Trophoblast cell (in vitro differentiated cells and primary cell): ENCODE data around the gene CHN2.

ENCODE experiments used
- DNase-seq, 2 donors: peaks; one replicate each; pipeline ENCODE4 v3.0.0-alpha.2; 2016
- H2AFZ ChIP-seq: 2 replicates; pipeline ENCODE4 v1.6.1; 2013; ENCODE audit warnings: low read length, moderate library complexity, mild to moderate bottlenecking; ENCODE audit not compliant: insufficient read depth, poor library complexity
- H2AK5ac ChIP-seq: 2 replicates; pipeline ENCODE4 v1.6.1; 2013; ENCODE audit warnings: mild to moderate bottlenecking, low read length
- H2BK120ac ChIP-seq: 2 replicates; pipeline ENCODE4 v1.6.1; 2013; ENCODE audit warnings: low read length, mild to moderate bottlenecking, moderate library complexity; ENCODE audit not compliant: insufficient read depth, poor library complexity
- H2BK12ac ChIP-seq: 2 replicates; pipeline ENCODE4 v1.6.1; 2013; ENCODE audit warnings: mild to moderate bottlenecking, low read length, moderate library complexity
- H2BK5ac ChIP-seq: 2 replicates; pipeline ENCODE4 v1.6.1; 2013; ENCODE audit warnings: low read length, low read depth, moderate library complexity, mild to moderate bottlenecking; ENCODE audit not compliant: poor library complexity
- H3K14ac ChIP-seq: 2 replicates; pipeline ENCODE4 v1.6.1; 2013; ENCODE audit warnings: mild to moderate bottlenecking, low read length
- H3K18ac ChIP-seq: 2 replicates; pipeline ENCODE4 v1.6.1; 2013; ENCODE audit warnings: mild to moderate bottlenecking, low read length
- H3K23ac ChIP-seq: 2 replicates; pipeline ENCODE4 v1.6.1; 2013; ENCODE audit warnings: low read length
- H3K27ac ChIP-seq: 2 replicates; pipeline ENCODE4 v1.5.1; 2013; ENCODE audit warnings: low read depth, mild to moderate bottlenecking, inconsistent platforms, low read length, moderate library complexity
- H3K27me3 ChIP-seq: 2 replicates; pipeline ENCODE4 v1.6.1; 2013; ENCODE audit warnings: inconsistent platforms, mild to moderate bottlenecking, low read length, moderate library complexity; ENCODE audit not compliant: insufficient read depth
- H3K36me3 ChIP-seq, 2 experiments: 1 replicate in 1 of 2; 2 replicates in 1 of 2; pipeline ENCODE4 v1.6.1; 2013; ENCODE audit warnings: low read length in 2 of 2, mild to moderate bottlenecking in 2 of 2, moderate library complexity in 1 of 2; ENCODE audit not compliant: insufficient read depth in 2 of 2, control insufficient read depth in 1 of 2
- H3K4ac ChIP-seq: 2 replicates; pipeline ENCODE4 v1.6.1; 2013; ENCODE audit warnings: low read depth, mild to moderate bottlenecking, low read length, moderate library complexity
- H3K4me1 ChIP-seq, 2 experiments: 1 replicate in 1 of 2; 2 replicates in 1 of 2; pipeline ENCODE4 v1.6.1; 2013; ENCODE audit warnings: low read length in 2 of 2, mild to moderate bottlenecking in 2 of 2, moderate library complexity in 1 of 2; ENCODE audit not compliant: insufficient read depth in 2 of 2, control insufficient read depth in 1 of 2
- H3K4me2 ChIP-seq: 2 replicates; pipeline ENCODE4 v1.6.1; 2013; ENCODE audit warnings: inconsistent platforms, mild to moderate bottlenecking, low read length, moderate library complexity
- H3K4me3 ChIP-seq: 2 replicates; pipeline ENCODE4 v1.5.1; 2013; ENCODE audit warnings: mild to moderate bottlenecking, low read depth, low read length, inconsistent platforms
- H3K79me1 ChIP-seq: one replicate; pipeline ENCODE4 v1.6.1; 2013; ENCODE audit warnings: low read length
- H3K79me2 ChIP-seq: 2 replicates; pipeline ENCODE4 v1.6.1; 2013; ENCODE audit warnings: low read length, mild to moderate bottlenecking; ENCODE audit not compliant: control insufficient read depth, insufficient read depth, poor library complexity
- H3K9ac ChIP-seq: 2 replicates; pipeline ENCODE4 v1.6.1; 2013; ENCODE audit warnings: mild to moderate bottlenecking, low read length
- H3K9me3 ChIP-seq: 2 replicates; pipeline ENCODE4 v1.6.1; 2013; ENCODE audit warnings: low read depth, mild to moderate bottlenecking, control low read depth, inconsistent platforms, low read length; ENCODE audit not compliant: insufficient read depth
- H4K12ac ChIP-seq: 2 replicates; pipeline ENCODE4 v1.6.1; 2013; ENCODE audit warnings: low read depth, mild to moderate bottlenecking, low read length, moderate library complexity
- H4K8ac ChIP-seq: 2 replicates; pipeline ENCODE4 v1.6.1; 2013; ENCODE audit warnings: low read depth, mild to moderate bottlenecking, low read length, moderate library complexity
- H4K91ac ChIP-seq: one replicate; pipeline ENCODE4 v1.6.1; 2013; ENCODE audit warnings: low read depth, mild to moderate bottlenecking, low read length, moderate library complexity
- WGBS: extraction: QIAGEN DNeasy Blood & Tissue Kit; methylation state at CpG from one replicate; pipeline ENCODE4 v1.1.7; 2013; ENCODE audit warnings: missing lambda C conversion rate; ENCODE audit not compliant: insufficient read length, insufficient coverage; ENCODE audit errors: extremely low coverage; 5-methylcytosine and 5-hydroxymethylcytosine counted together

The CHN2 gene

GRCh38 chr7:29485339-29486190 is 291.0 kb downstream of the CHN2 start:
- no CpG with 5 or more reads among the region's 11 CpGs for WGBS
- no peaks in the 10 kb centered on the region for H3K9me3 ChIP-seq

GRCh38 chr7:29486191-29486700 is 291.7 kb downstream of the CHN2 start:
- H2BK120ac ChIP-seq = no peak overlapping the region
- peaks cover 21 to 35% of the 10 kb centered on the region in 2 experiments for H3K4me1 ChIP-seq

More at GRCh38 chr7:29485339-29486190, 291.0 kb downstream of the CHN2 start:
- Histone ChIP-seq H3K14ac (no peak overlapping the region), H3K23ac (no peak overlapping the region), H3K9ac (no peak overlapping the region), H2AK5ac (no peak overlapping the region), H2BK120ac (no peak overlapping the region), H2AFZ (no peak overlapping the region), H2BK5ac (no peak overlapping the region), H4K91ac (peak overlapping the region; percentile 40), H3K36me3 (peaks cover 0 to 2% of the 10 kb centered on the region in 2 experiments), H3K4ac (no peak overlapping the region), H3K79me2 (no peaks in the 10 kb centered on the region), H3K27ac (no peak overlapping the region), H3K79me1 (peaks cover 16% of the 10 kb centered on the region), H3K4me3 (no peak overlapping the region), H4K8ac (no peak overlapping the region), H4K12ac (no peak overlapping the region), H3K4me1 (peaks cover 25 to 35% of the 10 kb centered on the region in 2 experiments), H3K18ac (no peak overlapping the region), H3K4me2 (no peak overlapping the region), H3K27me3 (no peaks in the 10 kb centered on the region), H2BK12ac (peak overlapping the region; percentile 8)
- no peak for DNase-seq

GRCh38 chr7:29487424-29487823 is 292.8 kb downstream of the CHN2 start:
- H2BK120ac ChIP-seq = peak overlapping the region; percentile 88
- no peak overlapping the region for H3K23ac ChIP-seq
- H2BK5ac ChIP-seq = peak overlapping the region; percentile 61
- peaks cover 16% of the 10 kb centered on the region for H3K79me1 ChIP-seq
- peak overlapping the region; percentile 95 for H4K91ac ChIP-seq
- H3K4me1 ChIP-seq = peaks cover 21 to 34% of the 10 kb centered on the region in 2 experiments
- H2BK12ac ChIP-seq = peak overlapping the region; percentile 67
- H4K8ac ChIP-seq = peak overlapping the region; percentile 50
- WGBS = no CpG with 5 or more reads among the region's 2 CpGs
- H3K4me2 ChIP-seq = no peak overlapping the region
- H2AK5ac ChIP-seq = peak overlapping the region; percentile 76
- H3K4ac ChIP-seq = peak overlapping the region; percentile 64
- H4K12ac ChIP-seq = no peak overlapping the region
- peaks cover 0 to 2% of the 10 kb centered on the region in 2 experiments for H3K36me3 ChIP-seq
- peak overlapping the region; percentile 82 for H3K18ac ChIP-seq
- DNase-seq = no peak
- H3K9ac ChIP-seq = no peak overlapping the region
- H3K27ac ChIP-seq = peak overlapping the region; percentile 6
- peak overlapping the region; percentile 80 for H3K14ac ChIP-seq
- no peak overlapping the region for H3K4me3 ChIP-seq
- H3K27me3 ChIP-seq = no peaks in the 10 kb centered on the region
- no peaks in the 10 kb centered on the region for H3K79me2 ChIP-seq
- no peak overlapping the region for H2AFZ ChIP-seq
- H3K9me3 ChIP-seq = no peaks in the 10 kb centered on the region

More at GRCh38 chr7:29486191-29486700, 291.7 kb downstream of the CHN2 start:
- Histone ChIP-seq H3K79me2 (no peaks in the 10 kb centered on the region), H3K4me3 (no peak overlapping the region), H3K36me3 (peaks cover 0 to 2% of the 10 kb centered on the region in 2 experiments), H4K8ac (no peak overlapping the region), H3K27me3 (no peaks in the 10 kb centered on the region), H3K14ac (no peak overlapping the region), H3K9me3 (no peaks in the 10 kb centered on the region), H3K4ac (no peak overlapping the region), H3K23ac (no peak overlapping the region), H2BK5ac (no peak overlapping the region), H2BK12ac (peak overlapping the region; percentile 6), H2AFZ (no peak overlapping the region), H4K91ac (peak overlapping the region; percentile 40), H3K4me2 (no peak overlapping the region), H3K9ac (no peak overlapping the region), H3K79me1 (peaks cover 16% of the 10 kb centered on the region), H2AK5ac (no peak overlapping the region), H3K18ac (peak overlapping the region; percentile 17), H3K27ac (no peak overlapping the region), H4K12ac (no peak overlapping the region)
- DNase-seq = no peak
- WGBS = no CpG with 5 or more reads among the region's 13 CpGs

GRCh38 chr7:29488203-29488970 is 293.8 kb downstream of the CHN2 start:
- Histone ChIP-seq H3K9me3 (no peaks in the 10 kb centered on the region), H2BK12ac (peak overlapping the region; percentile 88), H2AFZ (no peak overlapping the region), H3K36me3 (peaks cover 0 to 2% of the 10 kb centered on the region in 2 experiments), H3K18ac (peak overlapping the region; percentile 60), H3K79me1 (peaks cover 16% of the 10 kb centered on the region), H4K12ac (no peak overlapping the region), H3K9ac (no peak overlapping the region), H3K4me3 (no peak overlapping the region), H3K79me2 (no peaks in the 10 kb centered on the region), H3K27ac (peak overlapping the region; percentile 95), H2BK5ac (peak overlapping the region; percentile 75), H2AK5ac (peak overlapping the region; percentile 57), H3K27me3 (no peaks in the 10 kb centered on the region), H2BK120ac (peak overlapping the region; percentile 88), H3K4me2 (no peak overlapping the region), H3K14ac (peak overlapping the region; percentile 74), H4K91ac (peak overlapping the region; percentile 95), H3K4me1 (peaks cover 21 to 31% of the 10 kb centered on the region in 2 experiments), H4K8ac (peak overlapping the region; percentile 54), H3K23ac (no peak overlapping the region), H3K4ac (peak overlapping the region; percentile 78)
- no peak for DNase-seq
- no CpG with 5 or more reads among the region's 8 CpGs for WGBS
